Gastrocnemius medialis (tissue), 4 donors: ENCODE results near the gene LHFPL2. TPM values are rescaled to one million over a fixed set of nuclear protein-coding genes. Genes with fewer than 3 reads are reported as not detected.
A peak's percentile ranks its signal among the peaks of the same experiment; 100 is the strongest.

ENCODE experiments used
- ATAC-seq, 2 donors: fragments of 150-250 bp; one replicate each; pipeline ENCODE4 v1.9.1; 2016
- DNase-seq, 2 donors: peaks; one replicate each; pipeline ENCODE4 v3.0.0-alpha.2; 2019
- H3K27ac ChIP-seq, 4 donors: fragments of 200-600 bp; sonication (generic); 1 replicate in 1 of 4; 2 replicates in 3 of 4; pipeline ENCODE4 v1.5.1; 2016 to 2018; ENCODE audit warnings: mild to moderate bottlenecking in 2 of 4, moderate library complexity in 1 of 4
- H3K27me3 ChIP-seq, 3 donors: fragments of 200-600 bp; sonication (generic) in 2 of 3; 1 replicate in 1 of 3; 2 replicates in 2 of 3; pipeline versions ENCODE4 v1.5.1 to v1.6.0; 2016 to 2019; ENCODE audit warnings: mild to moderate bottlenecking in 1 of 3, moderate library complexity in 1 of 3
- H3K36me3 ChIP-seq, 2 donors: fragments of 200-600 bp; sonication (generic) in 1 of 2; one replicate each; pipeline ENCODE4 v1.5.1; 2017 to 2018
- H3K4me1 ChIP-seq, 2 donors: fragments of 200-600 bp; sonication (generic) in 1 of 2; one replicate each; pipeline ENCODE4 v1.5.1; 2016 to 2017; ENCODE audit warnings: mild to moderate bottlenecking in 2 of 2
- H3K4me3 ChIP-seq, 4 donors: fragments of 200-600 bp; sonication (generic) in 3 of 4; 1 replicate in 1 of 4; 2 replicates in 3 of 4; pipeline ENCODE4 v1.5.1; 2016 to 2019; ENCODE audit warnings: mild to moderate bottlenecking in 2 of 4
- H3K9me3 ChIP-seq, 3 donors: fragments of 200-600 bp; sonication (generic) in 2 of 3; 1 replicate in 1 of 3; 2 replicates in 2 of 3; pipeline ENCODE4 v1.5.1; 2016 to 2019
- CTCF ChIP-seq, 5 experiments: fragments of 450-650 bp in 3 of 5; fragments of 200-600 bp in 2 of 5; sonication (generic) in 2 of 5; IDR thresholded peaks in 4 of 5; conservative IDR thresholded peaks in 1 of 5; 1 replicate in 4 of 5; 2 replicates in 1 of 5; pipeline ENCODE4 v1.5.1; 2016 to 2019; ENCODE audit warnings: antibody characterized with exemption in 5 of 5, mild to moderate bottlenecking in 3 of 5, moderate library complexity in 3 of 5
- POLR2A ChIP-seq, 2 donors: fragments of 450-650 bp; IDR thresholded peaks; one replicate each; pipeline ENCODE4 v1.6.1; 2017; ENCODE audit warnings: antibody characterized with exemption in 2 of 2, mild to moderate bottlenecking in 2 of 2, moderate library complexity in 2 of 2
- in situ Hi-C, 4 donors: fragments of 200-750 bp; cut with MboI; loops; one replicate each; pipeline versions ENCODE4 v1.15.0 to v1.8.0; 2017; ENCODE audit warnings: low sequenced_read_pairs in 4 of 4
- intact Hi-C: fragments of 100-400 bp; cut with DNase I; formaldehyde crosslinking; loops from one replicate; pipeline ENCODE4 v1.15.1; 2023; ENCODE audit warnings: low total_unique reads
- total RNA-seq, 4 donors: library from RNA; depleted of rRNA; stranded (reverse); fragments of >200 nt; gene quantifications; one replicate each; pipeline versions ENCODE4 v1.1.0 to v1.2.3, GENCODE V29; 2016

The LHFPL2 gene
- total RNA-seq, 4 donors from 2014 or later: 3.4 to 4.7 (median 3.5) TPM

GRCh38 chr5:78637468-78637867 is 11.1 kb downstream of the LHFPL2 start:
- Histone ChIP-seq H3K27ac (peak overlapping the region in 2 of 4 donors; percentile 28 to 53), H3K27me3 (no peaks in the 10 kb centered on the region), H3K4me3 (no peak overlapping the region), H3K36me3 (no peaks in the 10 kb centered on the region), H3K4me1 (peaks cover 12 to 33% of the 10 kb centered on the region in 2 donors), H3K9me3 (no peaks in the 10 kb centered on the region)
- ATAC-seq: no peak
- no peak for DNase-seq
- intact Hi-C loops (loop anchor here (5.0 kb wide), 1 partner anchor 40 kb away; no protein-coding TSS in a partner anchor), in situ Hi-C loops (loop anchor here in 1 of 4 donors (25.0 kb wide), 1 partner anchor 100 kb away; no protein-coding TSS in a partner anchor)
- no peak for TF ChIP-seq POLR2A (IDR thresholded peaks at IDR 0.05)
- no peak for TF ChIP-seq CTCF (IDR thresholded peaks at IDR 0.05 in 4 of 5, conservative IDR thresholded peaks at IDR 0.05 in 1 of 5)

GRCh38 chr5:78636682-78637081 is 11.9 kb downstream of the LHFPL2 start:
- Histone ChIP-seq H3K9me3 (no peaks in the 10 kb centered on the region), H3K27me3 (no peaks in the 10 kb centered on the region), H3K27ac (no peak overlapping the region), H3K4me3 (no peak overlapping the region), H3K4me1 (peaks cover 12 to 33% of the 10 kb centered on the region in 2 donors), H3K36me3 (no peaks in the 10 kb centered on the region)
- in situ Hi-C loops: loop anchor here in 1 of 4 donors (25.0 kb wide), 1 partner anchor 99 kb away; no protein-coding TSS in a partner anchor
- DNase-seq: no peak
- ATAC-seq: no peak
- TF ChIP-seq POLR2A (IDR thresholded peaks at IDR 0.05): no peak
- no peak for TF ChIP-seq CTCF (IDR thresholded peaks at IDR 0.05 in 4 of 5, conservative IDR thresholded peaks at IDR 0.05 in 1 of 5)
- intact Hi-C loops: loop anchor here (5.0 kb wide), 1 partner anchor 39 kb away; no protein-coding TSS in a partner anchor

GRCh38 chr5:78634634-78635033 is 13.9 kb downstream of the LHFPL2 start:
- intact Hi-C loops: loop anchor here (5.0 kb wide), 1 partner anchor 37 kb away; no protein-coding TSS in a partner anchor
- H3K27ac ChIP-seq: no peak overlapping the region
- DNase-seq (no peak), ATAC-seq (no peak)
- no peak overlapping the region for H3K4me3 ChIP-seq
- in situ Hi-C loops: loop anchor here in 1 of 4 donors (25.0 kb wide), 1 partner anchor 97 kb away; no protein-coding TSS in a partner anchor
- TF ChIP-seq CTCF (IDR thresholded peaks at IDR 0.05 in 4 of 5, conservative IDR thresholded peaks at IDR 0.05 in 1 of 5) (no peak), POLR2A (IDR thresholded peaks at IDR 0.05) (no peak)
- H3K9me3 ChIP-seq: no peaks in the 10 kb centered on the region
- peaks cover 12 to 30% of the 10 kb centered on the region in 2 donors for H3K4me1 ChIP-seq
- peaks cover 0 to 6% of the 10 kb centered on the region in 2 donors for H3K36me3 ChIP-seq
- H3K27me3 ChIP-seq: no peaks in the 10 kb centered on the region

- H3K4me1 ChIP-seq: peaks cover 9 to 26% of the 10 kb centered on the region in 2 donors
- no peaks in the 10 kb centered on the region for H3K27me3 ChIP-seq
- DNase-seq (no peak), ATAC-seq (no peak)
- no peak overlapping the region for H3K4me3 ChIP-seq
- H3K27ac ChIP-seq: no peak overlapping the region
- no peaks in the 10 kb centered on the region for H3K9me3 ChIP-seq
- TF ChIP-seq CTCF (IDR thresholded peaks at IDR 0.05 in 4 of 5, conservative IDR thresholded peaks at IDR 0.05 in 1 of 5) (no peak), POLR2A (IDR thresholded peaks at IDR 0.05) (no peak)
- H3K36me3 ChIP-seq: peaks cover 0 to 6% of the 10 kb centered on the region in 2 donors
- in situ Hi-C loops (loop anchor here in 1 of 4 donors (25.0 kb wide), 1 partner anchor 97 kb away; no protein-coding TSS in a partner anchor), intact Hi-C loops (no loop called here)
These were observed 14.3 kb downstream of the LHFPL2 start for GRCh38 chr5:78634229-78634628.
